ENCODE data around the gene CCDC33.

Gene CCDC33

GRCh38 chr15:74253211-74253921, 17.2 kb downstream of the CCDC33 start:
- Histone ChIP-seq H3K9me3 (ENCODE audit: control insufficient read depth in 5 of 5, low read length in 5 of 5) (no peaks in the 10 kb centered on the region), H3K27ac (ENCODE audit: low read depth, low read length) (no peak overlapping the region), H3K9ac (ENCODE audit: low read length in 5 of 5) (no peak overlapping the region), H3K36me3 (ENCODE audit: control insufficient read depth in 5 of 5, insufficient read depth in 5 of 5, low read length in 5 of 5) (no peaks in the 10 kb centered on the region), H3K27me3 (ENCODE audit: control insufficient read depth in 5 of 5, insufficient read depth in 4 of 5, low read length in 5 of 5) (peaks cover 9 to 29% (median 15%) of the 10 kb centered on the region in 5 donors), H3K4me3 (ENCODE audit: low read depth in 1 of 5, low read length in 5 of 5) (no peak overlapping the region), H3K4me1 (ENCODE audit: control insufficient read depth in 5 of 5, insufficient read depth in 5 of 5, low read length in 5 of 5) (peaks cover 4 to 16% (median 12%) of the 10 kb centered on the region in 5 donors)

DNA sequence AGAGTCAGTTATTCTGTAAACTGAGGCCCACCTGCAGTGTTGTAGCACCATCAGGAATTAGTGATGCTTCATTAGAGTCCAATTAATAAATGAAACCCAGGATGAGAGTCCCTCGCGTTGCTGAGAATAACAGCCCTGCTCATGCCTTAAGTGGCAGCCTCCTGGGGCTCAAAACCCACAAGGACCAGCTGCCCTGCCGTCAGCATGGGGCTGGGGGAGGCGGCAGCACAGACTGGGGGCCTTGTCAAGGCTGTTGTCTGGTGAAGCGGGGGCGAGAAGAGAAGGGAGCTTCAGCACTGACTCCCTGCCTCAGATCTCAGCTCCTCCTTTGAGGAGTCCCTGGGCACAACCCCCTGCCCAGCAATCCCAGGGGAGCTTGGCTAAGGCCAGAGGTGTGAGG, 21.0 kb downstream of the CCDC33 start:
- H3K4me3 ChIP-seq (ENCODE audit: low read depth in 1 of 5, low read length in 5 of 5), result no peak overlapping the region
- peaks cover 0 to 4% (median 1%) of the 10 kb centered on the region in 5 donors for H3K4me1 ChIP-seq (ENCODE audit: control insufficient read depth in 5 of 5, insufficient read depth in 5 of 5, low read length in 5 of 5)
- no peak overlapping the region for H3K27ac ChIP-seq (ENCODE audit: low read depth, low read length)
- H3K9ac ChIP-seq (ENCODE audit: low read length in 5 of 5), result no peak overlapping the region
- peaks cover 24 to 49% (median 35%) of the 10 kb centered on the region in 5 donors for H3K27me3 ChIP-seq (ENCODE audit: control insufficient read depth in 5 of 5, insufficient read depth in 4 of 5, low read length in 5 of 5)
- H3K9me3 ChIP-seq (ENCODE audit: control insufficient read depth in 5 of 5, low read length in 5 of 5), result no peaks in the 10 kb centered on the region
- no peaks in the 10 kb centered on the region for H3K36me3 ChIP-seq (ENCODE audit: control insufficient read depth in 5 of 5, insufficient read depth in 5 of 5, low read length in 5 of 5)

- Histone ChIP-seq H3K36me3 (ENCODE audit: control insufficient read depth in 5 of 5, insufficient read depth in 5 of 5, low read length in 5 of 5) (no peaks in the 10 kb centered on the region), H3K27me3 (ENCODE audit: control insufficient read depth in 5 of 5, insufficient read depth in 4 of 5, low read length in 5 of 5) (peaks cover 24 to 52% (median 35%) of the 10 kb centered on the region in 5 donors), H3K4me3 (ENCODE audit: low read depth in 1 of 5, low read length in 5 of 5) (no peak overlapping the region), H3K27ac (ENCODE audit: low read depth, low read length) (no peak overlapping the region), H3K4me1 (ENCODE audit: control insufficient read depth in 5 of 5, insufficient read depth in 5 of 5, low read length in 5 of 5) (peaks cover 0 to 6% (median 0%) of the 10 kb centered on the region in 5 donors), H3K9ac (ENCODE audit: low read length in 5 of 5) (no peak overlapping the region), H3K9me3 (ENCODE audit: control insufficient read depth in 5 of 5, low read length in 5 of 5) (no peaks in the 10 kb centered on the region)
These were observed 21.5 kb downstream of the CCDC33 start for GRCh38 chr15:74257623-74258022.

DNA sequence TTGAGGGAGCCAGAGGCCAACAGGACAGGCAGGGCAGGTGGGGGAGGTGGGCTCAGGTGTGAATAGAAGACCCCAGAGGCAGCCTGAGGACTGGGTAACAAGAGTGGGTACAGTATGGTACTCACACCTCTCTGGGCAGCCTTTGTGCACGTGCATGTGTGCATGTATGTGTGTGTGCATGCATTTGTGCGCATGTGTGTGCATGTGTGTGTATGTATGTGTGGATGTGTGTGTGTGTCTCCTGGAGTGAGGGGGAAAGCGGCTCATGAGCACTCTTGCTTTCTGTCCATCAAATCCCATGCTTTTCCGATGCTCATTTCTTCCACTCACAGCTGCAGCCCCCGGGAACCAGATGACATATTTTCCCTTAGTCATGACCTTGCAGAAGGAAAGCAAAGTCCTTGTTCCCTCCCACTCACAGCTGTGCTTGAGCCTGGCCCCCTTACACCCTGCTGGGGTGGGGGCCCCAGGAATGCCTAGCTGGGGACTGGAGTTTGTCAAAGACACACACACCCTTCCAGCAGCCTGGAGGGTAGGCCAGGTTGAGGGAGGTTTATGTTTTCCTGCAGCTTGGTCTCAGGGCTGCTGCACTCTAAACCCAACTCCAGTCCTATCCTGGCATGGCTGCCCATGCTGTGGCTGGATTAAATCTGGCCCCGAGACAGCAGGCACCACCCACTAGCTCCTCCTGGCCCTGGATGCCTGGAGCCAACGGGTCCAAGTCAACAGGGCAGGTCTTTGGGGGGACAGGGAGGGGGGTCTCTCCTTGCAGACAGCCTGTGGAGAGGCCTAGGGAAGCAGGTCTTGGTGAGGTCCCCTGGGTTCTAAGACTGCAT, 22.5 kb downstream of the CCDC33 start:
- no peaks in the 10 kb centered on the region for H3K36me3 ChIP-seq (ENCODE audit: control insufficient read depth in 5 of 5, insufficient read depth in 5 of 5, low read length in 5 of 5)
- H3K27me3 ChIP-seq (ENCODE audit: control insufficient read depth in 5 of 5, insufficient read depth in 4 of 5, low read length in 5 of 5), result peaks cover 21 to 52% (median 31%) of the 10 kb centered on the region in 5 donors
- H3K27ac ChIP-seq (ENCODE audit: low read depth, low read length), result no peak overlapping the region
- H3K4me1 ChIP-seq (ENCODE audit: control insufficient read depth in 5 of 5, insufficient read depth in 5 of 5, low read length in 5 of 5), result peaks cover 0 to 14% (median 0%) of the 10 kb centered on the region in 5 donors
- no peak overlapping the region for H3K9ac ChIP-seq (ENCODE audit: low read length in 5 of 5)
- no peaks in the 10 kb centered on the region for H3K9me3 ChIP-seq (ENCODE audit: control insufficient read depth in 5 of 5, low read length in 5 of 5)
- H3K4me3 ChIP-seq (ENCODE audit: low read depth in 1 of 5, low read length in 5 of 5), result no peak overlapping the region

- H3K36me3 ChIP-seq (ENCODE audit: control insufficient read depth in 5 of 5, insufficient read depth in 5 of 5, low read length in 5 of 5), result no peaks in the 10 kb centered on the region
- H3K4me1 ChIP-seq (ENCODE audit: control insufficient read depth in 5 of 5, insufficient read depth in 5 of 5, low read length in 5 of 5), result peaks cover 0 to 14% (median 0%) of the 10 kb centered on the region in 5 donors
- H3K27ac ChIP-seq (ENCODE audit: low read depth, low read length), result no peak overlapping the region
- no peak overlapping the region for H3K4me3 ChIP-seq (ENCODE audit: low read depth in 1 of 5, low read length in 5 of 5)
- H3K9ac ChIP-seq (ENCODE audit: low read length in 5 of 5), result no peak overlapping the region
- H3K9me3 ChIP-seq (ENCODE audit: control insufficient read depth in 5 of 5, low read length in 5 of 5), result no peaks in the 10 kb centered on the region
- peaks cover 21 to 52% (median 31%) of the 10 kb centered on the region in 5 donors for H3K27me3 ChIP-seq (ENCODE audit: control insufficient read depth in 5 of 5, insufficient read depth in 4 of 5, low read length in 5 of 5)
These were observed 23.1 kb downstream of the CCDC33 start for GRCh38 chr15:74259292-74259648.

GRCh38 chr15:74259821-74260607, 23.9 kb downstream of the CCDC33 start:
- H3K9me3 ChIP-seq (ENCODE audit: control insufficient read depth in 5 of 5, low read length in 5 of 5), result no peaks in the 10 kb centered on the region
- no peak overlapping the region for H3K9ac ChIP-seq (ENCODE audit: low read length in 5 of 5)
- H3K4me1 ChIP-seq (ENCODE audit: control insufficient read depth in 5 of 5, insufficient read depth in 5 of 5, low read length in 5 of 5), result peaks cover 0 to 14% (median 0%) of the 10 kb centered on the region in 5 donors
- H3K4me3 ChIP-seq (ENCODE audit: low read depth in 1 of 5, low read length in 5 of 5), result no peak overlapping the region
- peaks cover 21 to 51% (median 31%) of the 10 kb centered on the region in 5 donors for H3K27me3 ChIP-seq (ENCODE audit: control insufficient read depth in 5 of 5, insufficient read depth in 4 of 5, low read length in 5 of 5)
- no peak overlapping the region for H3K27ac ChIP-seq (ENCODE audit: low read depth, low read length)
- H3K36me3 ChIP-seq (ENCODE audit: control insufficient read depth in 5 of 5, insufficient read depth in 5 of 5, low read length in 5 of 5), result no peaks in the 10 kb centered on the region

GRCh38 chr15:74261041-74261440, 24.9 kb downstream of the CCDC33 start:
- no peak overlapping the region for H3K4me3 ChIP-seq (ENCODE audit: low read depth in 1 of 5, low read length in 5 of 5)
- H3K9me3 ChIP-seq (ENCODE audit: control insufficient read depth in 5 of 5, low read length in 5 of 5), result no peaks in the 10 kb centered on the region
- H3K4me1 ChIP-seq (ENCODE audit: control insufficient read depth in 5 of 5, insufficient read depth in 5 of 5, low read length in 5 of 5), result peaks cover 0 to 14% (median 0%) of the 10 kb centered on the region in 5 donors
- peaks cover 19 to 46% (median 30%) of the 10 kb centered on the region in 5 donors for H3K27me3 ChIP-seq (ENCODE audit: control insufficient read depth in 5 of 5, insufficient read depth in 4 of 5, low read length in 5 of 5)
- no peaks in the 10 kb centered on the region for H3K36me3 ChIP-seq (ENCODE audit: control insufficient read depth in 5 of 5, insufficient read depth in 5 of 5, low read length in 5 of 5)
- no peak overlapping the region for H3K27ac ChIP-seq (ENCODE audit: low read depth, low read length)
- H3K9ac ChIP-seq (ENCODE audit: low read length in 5 of 5), result no peak overlapping the region

DNA sequence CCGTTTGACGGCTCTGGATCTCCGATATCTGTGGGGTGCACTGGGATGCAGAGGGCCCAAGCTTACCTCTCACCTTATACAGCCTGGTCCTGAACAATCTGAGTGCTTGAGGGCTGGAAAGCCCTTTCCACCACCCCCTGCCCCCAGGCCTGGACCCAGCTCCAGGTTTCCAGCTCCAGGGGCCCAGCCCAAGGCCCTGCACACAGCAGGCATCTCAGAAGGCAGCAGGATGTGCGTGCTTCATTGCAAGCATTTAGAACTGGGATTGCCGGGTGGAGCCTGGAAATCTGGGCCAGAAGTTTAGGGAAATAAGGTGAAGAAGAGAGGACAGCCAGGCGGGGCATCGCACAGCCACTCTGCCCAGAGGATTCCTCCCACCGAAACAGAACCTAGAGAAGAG, 25.6 kb downstream of the CCDC33 start:
- no peak overlapping the region for H3K9ac ChIP-seq (ENCODE audit: low read length in 5 of 5)
- no peaks in the 10 kb centered on the region for H3K36me3 ChIP-seq (ENCODE audit: control insufficient read depth in 5 of 5, insufficient read depth in 5 of 5, low read length in 5 of 5)
- no peak overlapping the region for H3K27ac ChIP-seq (ENCODE audit: low read depth, low read length)
- H3K4me1 ChIP-seq (ENCODE audit: control insufficient read depth in 5 of 5, insufficient read depth in 5 of 5, low read length in 5 of 5), result peaks cover 0 to 14% (median 0%) of the 10 kb centered on the region in 5 donors
- no peaks in the 10 kb centered on the region for H3K9me3 ChIP-seq (ENCODE audit: control insufficient read depth in 5 of 5, low read length in 5 of 5)
- H3K4me3 ChIP-seq (ENCODE audit: low read depth in 1 of 5, low read length in 5 of 5), result no peak overlapping the region
- H3K27me3 ChIP-seq (ENCODE audit: control insufficient read depth in 5 of 5, insufficient read depth in 4 of 5, low read length in 5 of 5), result peaks cover 18 to 47% (median 30%) of the 10 kb centered on the region in 5 donors

DNA sequence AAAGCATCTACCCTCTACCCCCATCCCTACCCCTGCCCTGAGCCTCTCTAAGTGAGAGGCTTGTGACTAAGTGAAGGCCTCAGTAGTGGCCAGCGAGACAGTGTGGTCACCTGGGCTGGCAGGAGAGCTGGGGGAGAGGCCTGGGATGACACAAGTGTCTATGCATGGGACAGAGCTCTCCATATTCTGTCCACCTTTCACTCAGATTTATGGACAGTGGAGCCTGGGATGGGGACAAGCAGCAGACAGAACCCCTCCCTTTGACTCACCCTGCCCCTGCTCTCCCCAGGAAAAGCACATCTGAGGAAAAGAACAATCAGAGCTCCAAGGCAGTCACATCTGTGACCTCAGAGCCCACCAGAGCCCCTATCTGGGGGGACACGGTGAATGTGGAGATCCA, 26.0 kb downstream of the CCDC33 start:
- Histone ChIP-seq H3K36me3 (ENCODE audit: control insufficient read depth in 5 of 5, insufficient read depth in 5 of 5, low read length in 5 of 5) (no peaks in the 10 kb centered on the region), H3K27ac (ENCODE audit: low read depth, low read length) (no peak overlapping the region), H3K4me3 (ENCODE audit: low read depth in 1 of 5, low read length in 5 of 5) (no peak overlapping the region), H3K9ac (ENCODE audit: low read length in 5 of 5) (no peak overlapping the region), H3K9me3 (ENCODE audit: control insufficient read depth in 5 of 5, low read length in 5 of 5) (no peaks in the 10 kb centered on the region), H3K27me3 (ENCODE audit: control insufficient read depth in 5 of 5, insufficient read depth in 4 of 5, low read length in 5 of 5) (peaks cover 18 to 47% (median 31%) of the 10 kb centered on the region in 5 donors), H3K4me1 (ENCODE audit: control insufficient read depth in 5 of 5, insufficient read depth in 5 of 5, low read length in 5 of 5) (peaks cover 0 to 14% (median 0%) of the 10 kb centered on the region in 5 donors)

Measured in subcutaneous abdominal adipose tissue (tissue), 5 donors.